Measurements from ENCODE around the gene ZNF862.

ZNF862 gene

DNA sequence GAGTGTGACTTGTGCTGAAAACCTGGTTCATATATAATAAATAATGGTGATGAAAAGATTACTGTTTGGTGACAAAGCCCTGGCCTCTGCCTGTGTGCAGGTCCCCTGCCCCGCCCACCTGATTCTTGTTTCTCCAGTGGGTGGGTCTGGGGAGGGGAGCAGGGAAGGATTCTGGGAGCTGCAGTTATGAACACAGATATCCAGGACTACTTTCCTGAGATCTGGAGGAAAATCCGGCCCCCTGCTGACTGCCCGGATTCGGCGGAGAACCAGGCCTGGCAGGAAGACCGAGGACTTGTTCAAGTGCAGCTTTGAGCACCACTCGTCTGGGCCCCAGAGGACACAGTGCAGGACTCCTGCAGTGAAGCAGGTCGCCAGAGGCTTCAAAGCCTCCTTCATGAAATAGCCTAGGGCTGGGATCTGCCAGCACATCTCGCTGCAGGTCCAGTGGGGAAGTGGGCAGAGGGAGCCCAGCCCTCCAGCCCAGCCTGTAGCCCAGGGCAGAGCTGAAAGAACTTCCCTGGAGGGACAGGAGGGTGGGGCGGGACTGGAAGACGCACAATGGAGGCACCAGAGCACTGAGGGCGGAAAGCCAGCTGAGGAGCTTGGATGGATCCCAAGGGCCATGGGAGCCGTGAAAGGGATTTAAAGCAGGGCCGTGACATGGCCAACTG, 42.6 kb downstream of the ZNF862 start:
- peak; percentile 3 for DNase-seq (ENCODE audit: low read depth)
- H3K4me3 ChIP-seq (ENCODE audit: low read depth, low read length) = no peak overlapping the region
- TF ChIP-seq POLR2A (IDR thresholded peaks at IDR 0.05; ENCODE audit: extremely low read depth, insufficient read length) = no peak
- TF ChIP-seq, protein P1, sequence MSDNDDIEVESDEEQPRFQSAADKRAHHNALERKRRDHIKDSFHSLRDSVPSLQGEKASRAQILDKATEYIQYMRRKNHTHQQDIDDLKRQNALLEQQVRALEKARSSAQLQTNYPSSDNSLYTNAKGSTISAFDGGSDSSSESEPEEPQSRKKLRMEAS (IDR thresholded peaks at IDR 0.05; ENCODE audit: low read depth, low read length) = no peak
- TF ChIP-seq, protein P2, sequence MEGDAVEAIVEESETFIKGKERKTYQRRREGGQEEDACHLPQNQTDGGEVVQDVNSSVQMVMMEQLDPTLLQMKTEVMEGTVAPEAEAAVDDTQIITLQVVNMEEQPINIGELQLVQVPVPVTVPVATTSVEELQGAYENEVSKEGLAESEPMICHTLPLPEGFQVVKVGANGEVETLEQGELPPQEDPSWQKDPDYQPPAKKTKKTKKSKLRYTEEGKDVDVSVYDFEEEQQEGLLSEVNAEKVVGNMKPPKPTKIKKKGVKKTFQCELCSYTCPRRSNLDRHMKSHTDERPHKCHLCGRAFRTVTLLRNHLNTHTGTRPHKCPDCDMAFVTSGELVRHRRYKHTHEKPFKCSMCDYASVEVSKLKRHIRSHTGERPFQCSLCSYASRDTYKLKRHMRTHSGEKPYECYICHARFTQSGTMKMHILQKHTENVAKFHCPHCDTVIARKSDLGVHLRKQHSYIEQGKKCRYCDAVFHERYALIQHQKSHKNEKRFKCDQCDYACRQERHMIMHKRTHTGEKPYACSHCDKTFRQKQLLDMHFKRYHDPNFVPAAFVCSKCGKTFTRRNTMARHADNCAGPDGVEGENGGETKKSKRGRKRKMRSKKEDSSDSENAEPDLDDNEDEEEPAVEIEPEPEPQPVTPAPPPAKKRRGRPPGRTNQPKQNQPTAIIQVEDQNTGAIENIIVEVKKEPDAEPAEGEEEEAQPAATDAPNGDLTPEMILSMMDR (IDR thresholded peaks at IDR 0.05; ENCODE audit: low read depth, low read length) = no peak
- TF ChIP-seq MYC (IDR thresholded peaks at IDR 0.05; ENCODE audit: low read depth, low read length) = no peak

DNA sequence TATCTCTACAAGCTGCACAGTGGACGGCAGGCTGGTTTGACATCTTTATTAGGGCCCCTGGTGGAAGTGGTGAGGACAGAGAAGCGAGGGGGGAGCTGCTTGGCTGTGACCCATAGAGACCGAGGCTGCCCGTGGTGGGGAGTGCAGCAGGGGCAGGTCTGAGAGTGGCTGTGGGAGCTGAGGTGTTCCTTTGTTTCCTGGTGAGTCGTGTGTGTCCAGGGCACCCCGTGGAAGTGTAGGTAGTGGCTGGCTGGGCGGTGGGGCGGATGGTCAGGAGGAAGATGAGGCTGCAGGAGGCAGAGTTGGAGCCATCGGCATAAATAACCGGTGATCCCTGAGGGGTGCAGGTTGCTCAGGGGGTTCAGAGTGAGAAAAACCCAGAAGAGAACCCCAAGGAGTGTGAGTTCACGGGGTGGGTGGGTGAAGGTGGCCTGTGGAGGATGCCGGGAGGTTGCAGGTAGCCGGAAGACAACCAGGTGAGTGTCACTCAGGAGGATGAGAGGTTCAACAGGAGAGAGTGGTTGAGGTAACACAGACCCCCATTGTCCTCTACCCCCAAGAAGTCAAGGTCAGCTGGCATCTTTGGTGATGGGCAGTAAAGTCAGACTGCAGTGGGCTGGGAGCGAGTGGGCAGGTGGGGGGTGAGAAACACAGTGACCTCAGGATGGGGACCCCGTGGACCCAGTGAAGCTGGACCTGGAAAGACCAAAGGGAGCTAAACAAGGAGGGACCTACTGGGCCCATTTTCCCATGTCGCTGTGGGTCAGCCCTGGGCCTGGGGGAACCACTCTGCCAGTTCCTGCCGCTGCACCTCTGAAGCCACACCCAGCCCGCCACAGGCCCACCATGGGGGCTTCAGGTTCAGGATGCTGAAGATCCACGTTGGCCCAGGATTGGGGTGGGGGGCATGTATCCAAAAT, 43.4 kb downstream of the ZNF862 start:
- TF ChIP-seq, protein P2 (IDR thresholded peaks at IDR 0.05; ENCODE audit: low read depth, low read length) = no peak
- TF ChIP-seq MYC (IDR thresholded peaks at IDR 0.05; ENCODE audit: low read depth, low read length) = no peak
- TF ChIP-seq, protein P1 (IDR thresholded peaks at IDR 0.05; ENCODE audit: low read depth, low read length) = no peak
- TF ChIP-seq POLR2A (IDR thresholded peaks at IDR 0.05; ENCODE audit: extremely low read depth, insufficient read length) = no peak
- H3K4me3 ChIP-seq (ENCODE audit: low read depth, low read length) = no peak overlapping the region
- peak; percentile 2 for DNase-seq (ENCODE audit: low read depth)

DNA sequence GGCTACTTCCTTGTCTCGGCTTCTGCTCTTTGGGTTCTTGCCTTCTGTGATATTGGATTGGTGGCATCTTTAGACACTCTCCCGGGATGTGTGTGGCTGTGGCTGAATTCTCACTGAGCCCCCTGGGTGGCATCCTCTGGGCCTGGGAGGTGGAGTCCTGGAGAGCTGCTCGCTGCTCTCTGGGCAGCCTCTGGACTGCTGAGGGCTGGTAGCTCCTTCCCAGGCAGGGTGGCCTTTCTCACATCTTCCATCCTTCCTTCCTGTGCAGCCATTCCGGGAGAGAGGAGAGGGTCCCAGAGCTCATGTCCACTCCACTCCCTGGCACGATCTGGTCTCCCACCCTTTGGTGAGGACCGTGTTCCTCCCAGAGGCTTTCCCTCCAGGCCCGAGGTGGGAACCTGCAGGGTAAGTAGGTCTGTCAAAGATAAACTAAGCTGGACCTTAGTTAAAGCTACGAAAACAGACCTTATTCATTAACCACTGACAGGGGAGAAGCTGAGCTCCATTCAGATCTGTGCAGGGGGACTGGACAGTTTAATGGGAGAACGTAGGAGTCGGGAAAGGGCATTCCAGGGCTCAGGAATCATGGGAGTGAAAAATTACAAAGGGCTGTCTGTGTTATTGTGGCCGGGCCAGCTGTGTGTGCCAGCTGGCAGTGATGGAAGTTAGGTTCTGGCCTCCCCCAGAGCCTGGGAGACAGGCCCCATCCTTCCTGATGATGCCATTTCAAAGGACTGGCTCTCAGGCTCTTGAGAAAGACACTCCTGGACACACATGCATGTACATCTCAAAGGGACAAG, 44.3 kb downstream of the ZNF862 start:
- peak; percentile 2 for DNase-seq (ENCODE audit: low read depth)
- TF ChIP-seq MYC (IDR thresholded peaks at IDR 0.05; ENCODE audit: low read depth, low read length) = no peak
- TF ChIP-seq POLR2A (IDR thresholded peaks at IDR 0.05; ENCODE audit: extremely low read depth, insufficient read length) = no peak
- TF ChIP-seq, protein P2 (IDR thresholded peaks at IDR 0.05; ENCODE audit: low read depth, low read length) = no peak
- TF ChIP-seq, protein P1 (IDR thresholded peaks at IDR 0.05; ENCODE audit: low read depth, low read length) = no peak
- no peak overlapping the region for H3K4me3 ChIP-seq (ENCODE audit: low read depth, low read length)

DNA sequence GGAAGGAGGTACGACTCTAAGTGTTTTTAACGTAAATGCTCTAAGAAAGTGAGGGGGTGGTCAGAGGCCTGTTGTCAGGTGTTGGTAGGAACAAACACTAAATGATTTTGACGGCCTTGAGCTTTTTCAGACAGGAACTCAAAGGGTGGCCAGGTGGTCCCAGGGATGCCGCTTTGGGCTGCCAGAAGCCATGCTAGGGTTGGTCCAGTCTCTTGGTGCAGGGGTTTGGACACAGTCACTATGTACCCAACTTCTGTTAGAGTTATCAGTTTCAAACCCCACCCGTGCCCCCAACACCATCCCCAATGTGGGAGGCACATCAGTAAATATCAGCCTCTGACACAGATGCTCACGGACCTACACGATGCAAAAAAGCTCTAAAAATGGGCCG, 44.9 kb downstream of the ZNF862 start:
- TF ChIP-seq, protein P2 (IDR thresholded peaks at IDR 0.05; ENCODE audit: low read depth, low read length) = no peak
- no peak for TF ChIP-seq POLR2A (IDR thresholded peaks at IDR 0.05; ENCODE audit: extremely low read depth, insufficient read length)
- no peak for TF ChIP-seq MYC (IDR thresholded peaks at IDR 0.05; ENCODE audit: low read depth, low read length)
- TF ChIP-seq, protein P1 (IDR thresholded peaks at IDR 0.05; ENCODE audit: low read depth, low read length) = no peak
- DNase-seq (ENCODE audit: low read depth) = peak; percentile 1
- no peak overlapping the region for H3K4me3 ChIP-seq (ENCODE audit: low read depth, low read length)

DNA sequence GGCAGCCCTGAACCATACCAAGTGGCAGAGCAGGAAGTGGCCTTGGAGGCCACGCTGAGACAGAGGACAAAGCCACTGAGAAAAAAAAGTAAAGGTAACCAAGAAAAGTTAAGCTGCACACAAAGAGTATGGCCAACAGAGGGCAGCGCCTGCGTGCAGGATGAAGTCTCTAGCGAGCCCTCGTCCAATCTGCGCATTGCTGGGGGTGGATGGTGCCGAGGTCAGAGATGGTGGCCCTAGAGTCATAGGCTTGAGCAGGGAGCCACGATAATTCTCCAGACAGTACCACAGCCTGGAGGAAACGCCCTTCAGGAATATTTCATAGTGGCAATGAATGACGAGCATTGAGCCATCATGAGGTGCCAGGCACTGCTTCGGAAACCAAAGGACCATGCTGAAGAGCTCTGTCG, 45.3 kb downstream of the ZNF862 start:
- H3K4me3 ChIP-seq (ENCODE audit: low read depth, low read length) = no peak overlapping the region
- DNase-seq (ENCODE audit: low read depth) = peak; percentile 82
- TF ChIP-seq, protein P1 (IDR thresholded peaks at IDR 0.05; ENCODE audit: low read depth, low read length) = no peak
- TF ChIP-seq MYC (IDR thresholded peaks at IDR 0.05; ENCODE audit: low read depth, low read length) = no peak
- TF ChIP-seq POLR2A (IDR thresholded peaks at IDR 0.05; ENCODE audit: extremely low read depth, insufficient read length) = no peak
- TF ChIP-seq, protein P2 (IDR thresholded peaks at IDR 0.05; ENCODE audit: low read depth, low read length) = peak; percentile 94
